ENCODE measurements around the gene KNDC1.
A peak's percentile ranks its signal among the peaks of the same experiment; 100 is the strongest.

KNDC1 gene

GRCh38 chr10:133159611-133159949, 439 bp upstream of the KNDC1 start:
- POLR2A ChIA-PET: no interaction called here
- no peak for TF ChIP-seq CTCF (IDR thresholded peaks at IDR 0.05; ENCODE audit: insufficient read depth, low read length, missing control alignments)
- no peak overlapping the region for H3K4me3 ChIP-seq (ENCODE audit: low read depth, low read length)
- CTCF ChIA-PET: no interaction called here
- no peak for DNase-seq (ENCODE audit: low read depth, low spot score)

DNA sequence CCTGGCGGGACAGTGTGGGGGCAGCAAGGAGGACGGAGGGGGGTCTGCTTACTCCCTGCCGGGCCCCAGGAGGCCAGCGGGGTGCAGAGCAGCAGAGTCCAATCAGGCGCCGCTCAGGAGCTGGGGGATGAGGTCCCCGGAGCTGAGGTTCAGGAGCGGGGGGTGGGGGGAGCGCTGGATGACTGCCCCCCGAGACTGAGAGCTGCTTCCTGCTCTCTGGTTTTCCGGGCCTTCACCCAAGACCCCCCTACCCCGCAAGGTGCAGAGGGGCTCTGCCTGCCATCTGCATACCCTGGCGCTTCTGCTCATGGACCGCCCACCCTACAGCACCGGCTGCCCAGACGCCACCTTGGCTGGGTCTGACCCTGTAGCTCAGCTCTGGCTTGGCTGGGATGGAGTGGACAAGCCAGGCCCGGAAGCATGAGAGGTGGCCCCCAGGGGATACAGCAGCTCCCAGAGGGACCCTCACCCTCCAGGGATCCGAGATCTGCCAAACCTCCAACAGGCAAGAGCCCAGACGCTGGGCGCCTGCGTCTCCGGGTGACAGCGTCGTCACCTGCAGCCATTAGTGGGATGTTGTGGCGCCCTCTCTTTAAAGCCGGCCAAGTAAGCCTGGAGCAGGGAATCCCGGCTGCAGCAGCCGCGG, 930 bp downstream of the KNDC1 start:
- ChIA-PET CTCF (interaction anchor here (1.1 to 1.7 kb wide), 2 partner anchors 18 to 168 kb away, joined by 4 to 5 read pairs; no protein-coding TSS in a partner anchor), POLR2A (no interaction called here)
- no peak for TF ChIP-seq CTCF (IDR thresholded peaks at IDR 0.05; ENCODE audit: insufficient read depth, low read length, missing control alignments)
- peak overlapping the region; percentile 41 for H3K4me3 ChIP-seq (ENCODE audit: low read depth, low read length)
- DNase-seq (ENCODE audit: low read depth, low spot score): no peak

- POLR2A ChIA-PET: no interaction called here
- CTCF ChIA-PET: interaction anchor here (1.7 kb wide), 1 partner anchor 18 kb away, joined by 5 read pairs; no protein-coding TSS in a partner anchor
- H3K4me3 ChIP-seq (ENCODE audit: low read depth, low read length): no peak overlapping the region
- no peak for TF ChIP-seq CTCF (IDR thresholded peaks at IDR 0.05; ENCODE audit: insufficient read depth, low read length, missing control alignments)
- DNase-seq (ENCODE audit: low read depth, low spot score): no peak
Observed at GRCh38 chr10:133161486-133162109, 1.6 kb downstream of the KNDC1 start.

DNA sequence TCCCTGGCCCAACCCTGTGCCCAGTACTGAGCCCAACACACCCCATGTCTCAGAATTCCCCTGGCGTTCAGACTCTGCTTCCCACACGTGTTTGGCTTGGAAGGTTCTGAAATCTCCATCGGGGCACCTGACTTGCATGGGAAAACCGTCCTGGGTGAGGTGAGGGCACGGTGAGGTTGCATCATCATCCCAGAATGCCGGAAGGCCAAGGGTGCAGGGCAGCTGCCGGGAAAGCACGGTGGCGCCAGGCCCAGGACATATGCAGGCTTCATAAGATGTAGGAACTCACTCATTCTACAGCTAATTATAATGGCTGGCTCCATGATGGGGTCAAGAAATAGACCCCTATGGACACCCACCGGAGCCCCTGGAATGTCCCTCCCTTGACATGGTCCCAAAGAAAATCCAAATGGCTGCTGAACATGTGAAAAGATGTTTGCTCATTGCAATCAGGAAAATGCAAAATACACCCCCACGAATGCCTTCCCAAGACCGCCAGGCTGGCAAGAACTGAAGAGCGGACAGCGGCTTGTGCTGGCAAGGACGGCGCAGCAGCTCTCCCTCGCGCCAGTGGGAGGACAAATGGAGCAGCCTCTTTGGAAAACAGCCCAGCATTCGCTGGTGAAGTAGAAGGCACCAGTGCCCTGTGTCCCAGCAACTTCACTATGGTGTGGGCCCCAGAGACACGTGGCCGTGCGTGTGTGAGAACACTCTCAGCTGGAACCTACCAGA, 2.3 kb downstream of the KNDC1 start:
- TF ChIP-seq CTCF (IDR thresholded peaks at IDR 0.05; ENCODE audit: insufficient read depth, low read length, missing control alignments): no peak
- ChIA-PET CTCF (interaction anchor here (1.7 kb wide), 1 partner anchor 19 kb away, joined by 5 read pairs; no protein-coding TSS in a partner anchor), POLR2A (no interaction called here)
- no peak overlapping the region for H3K4me3 ChIP-seq (ENCODE audit: low read depth, low read length)
- no peak for DNase-seq (ENCODE audit: low read depth, low spot score)

DNA sequence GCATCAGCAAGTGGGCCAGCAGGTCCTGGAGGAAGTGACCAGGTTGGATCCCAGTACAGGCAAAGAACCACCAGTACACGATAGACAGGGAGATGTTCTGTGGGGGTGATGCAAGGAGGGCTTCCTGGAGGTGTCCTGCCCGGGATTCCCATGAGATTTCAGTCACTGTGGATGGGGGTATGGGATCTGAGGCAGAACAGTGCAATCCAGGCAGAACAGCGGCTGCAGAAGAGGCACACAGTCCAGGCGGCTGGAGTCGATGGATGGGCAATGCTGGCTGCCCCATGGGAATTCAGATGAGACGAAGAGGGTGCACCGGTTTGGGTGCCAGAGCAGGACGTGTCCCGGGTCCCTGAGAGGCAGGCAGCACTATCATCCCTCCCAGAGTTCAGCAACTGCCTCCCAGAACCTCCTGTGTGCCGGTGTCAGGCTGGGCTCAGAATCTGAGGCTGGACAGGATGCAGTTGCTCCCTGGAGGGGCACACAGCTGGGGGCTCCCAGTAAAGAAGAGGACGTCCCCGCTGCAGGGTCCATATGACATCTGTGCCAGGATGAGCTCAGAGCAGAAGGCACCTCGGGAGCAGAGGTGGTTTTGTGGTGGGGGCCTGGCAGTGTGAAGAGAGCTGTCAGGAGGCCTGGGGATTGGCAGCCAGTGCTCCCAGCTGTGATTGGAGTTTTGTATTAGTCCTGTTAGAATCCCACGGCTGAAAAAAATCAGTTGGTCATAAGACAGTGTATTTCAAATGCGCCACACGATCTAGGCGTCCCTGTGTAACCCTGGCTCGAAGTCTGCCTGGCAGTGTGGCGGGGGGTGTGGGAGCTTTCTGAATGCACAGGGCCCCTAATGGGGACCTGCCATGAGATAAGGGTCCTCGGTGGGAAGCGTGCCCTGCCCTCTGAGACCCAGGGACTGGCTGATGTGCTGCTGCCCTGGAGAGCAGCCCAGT, 3.2 kb downstream of the KNDC1 start:
- no peak for TF ChIP-seq CTCF (IDR thresholded peaks at IDR 0.05; ENCODE audit: insufficient read depth, low read length, missing control alignments)
- POLR2A ChIA-PET: no interaction called here

More for the DNA sequence above, 3.2 kb downstream of the KNDC1 start:
- CTCF ChIA-PET: no interaction called here
- no peak for DNase-seq (ENCODE audit: low read depth, low spot score)
- H3K4me3 ChIP-seq (ENCODE audit: low read depth, low read length): no peak overlapping the region
